Measurements from ENCODE around the gene CALCOCO1. TPM values are rescaled to one million over a fixed set of nuclear protein-coding genes. Genes with fewer than 3 reads are reported as not detected.
A peak's percentile ranks its signal among the peaks of the same experiment; 100 is the strongest.

Gene CALCOCO1
- total RNA-seq, 2 donors from 2014 or later: 272 to 336 TPM

GRCh38 chr12:53751336-53752191 is 24.3 kb upstream of the CALCOCO1 start, which contains the start of gene CISTR:
TSS of gene CISTR (minus strand) at chr12:53751979.
- H3K27ac ChIP-seq: no peak within 1 kb of the TSS
- no peaks in the 10 kb centered on the region for H3K9me3 ChIP-seq
- TF ChIP-seq CTCF (IDR thresholded peaks at IDR 0.05): no peak
- H3K4me1 ChIP-seq (ENCODE audit: control insufficient read depth in 1 of 2, low read depth in 2 of 2): peaks cover 15 to 19% of the 10 kb centered on the region in 2 donors
- no peaks in the 10 kb centered on the region for H3K36me3 ChIP-seq
- DNase-seq (ENCODE audit: low spot score): no peak
- ATAC-seq (ENCODE audit: insufficient number of reproducible peaks, low FRiP score, low read depth): no peak
- peak within 1 kb of the TSS; percentile 75 for H3K4me3 ChIP-seq
- H3K27me3 ChIP-seq (replicated peaks; ENCODE audit: insufficient read depth): peaks cover 11% of the 10 kb centered on the region

GRCh38 chr12:53750812-53751335 is 23.6 kb upstream of the CALCOCO1 start:
- Histone ChIP-seq H3K36me3 (no peaks in the 10 kb centered on the region), H3K4me3 (peak overlapping the region; percentile 75), H3K4me1 (ENCODE audit: control insufficient read depth in 1 of 2, low read depth in 2 of 2) (peaks cover 15 to 19% of the 10 kb centered on the region in 2 donors), H3K27ac (no peak overlapping the region), H3K9me3 (no peaks in the 10 kb centered on the region), H3K27me3 (replicated peaks; ENCODE audit: insufficient read depth) (peaks cover 11% of the 10 kb centered on the region)
- DNase-seq (ENCODE audit: low spot score) (no peak), ATAC-seq (ENCODE audit: insufficient number of reproducible peaks, low FRiP score, low read depth) (no peak)
- peak; percentile 9 for TF ChIP-seq CTCF (IDR thresholded peaks at IDR 0.05)

- Histone ChIP-seq H3K27ac (no peak overlapping the region), H3K27me3 (replicated peaks; ENCODE audit: insufficient read depth) (peaks cover 11% of the 10 kb centered on the region), H3K9me3 (no peaks in the 10 kb centered on the region), H3K4me1 (ENCODE audit: control insufficient read depth in 1 of 2, low read depth in 2 of 2) (peaks cover 15 to 19% of the 10 kb centered on the region in 2 donors), H3K4me3 (peak overlapping the region; percentile 75), H3K36me3 (no peaks in the 10 kb centered on the region)
- no peak for ATAC-seq (ENCODE audit: insufficient number of reproducible peaks, low FRiP score, low read depth)
- TF ChIP-seq CTCF (IDR thresholded peaks at IDR 0.05): no peak
- no peak for DNase-seq (ENCODE audit: low spot score)
These were observed 22.9 kb upstream of the CALCOCO1 start for GRCh38 chr12:53749986-53750811.

- no peak for TF ChIP-seq CTCF (IDR thresholded peaks at IDR 0.05)
- Histone ChIP-seq H3K4me1 (ENCODE audit: control insufficient read depth in 1 of 2, low read depth in 2 of 2) (peaks cover 15 to 22% of the 10 kb centered on the region in 2 donors), H3K9me3 (no peaks in the 10 kb centered on the region), H3K4me3 (no peak overlapping the region), H3K27ac (no peak overlapping the region), H3K27me3 (replicated peaks; ENCODE audit: insufficient read depth) (peaks cover 11% of the 10 kb centered on the region), H3K36me3 (no peaks in the 10 kb centered on the region)
- no peak for ATAC-seq (ENCODE audit: insufficient number of reproducible peaks, low FRiP score, low read depth)
- DNase-seq (ENCODE audit: low spot score): no peak
These were observed 21.0 kb upstream of the CALCOCO1 start for GRCh38 chr12:53748072-53748840.

Data from thoracic aorta (tissue), 2 donors.